Endometrium (tissue), 2 donors: ENCODE data around the gene TRIM29.

Source experiments
- FAIRE-seq: peaks from 2 replicates; lab custom pipeline; 2012; peaks lifted over from hg19 to GRCh38; lab: Jason Lieb, UNC
- donor health status: control.
- donor health status: control.

The TRIM29 gene

DNA sequence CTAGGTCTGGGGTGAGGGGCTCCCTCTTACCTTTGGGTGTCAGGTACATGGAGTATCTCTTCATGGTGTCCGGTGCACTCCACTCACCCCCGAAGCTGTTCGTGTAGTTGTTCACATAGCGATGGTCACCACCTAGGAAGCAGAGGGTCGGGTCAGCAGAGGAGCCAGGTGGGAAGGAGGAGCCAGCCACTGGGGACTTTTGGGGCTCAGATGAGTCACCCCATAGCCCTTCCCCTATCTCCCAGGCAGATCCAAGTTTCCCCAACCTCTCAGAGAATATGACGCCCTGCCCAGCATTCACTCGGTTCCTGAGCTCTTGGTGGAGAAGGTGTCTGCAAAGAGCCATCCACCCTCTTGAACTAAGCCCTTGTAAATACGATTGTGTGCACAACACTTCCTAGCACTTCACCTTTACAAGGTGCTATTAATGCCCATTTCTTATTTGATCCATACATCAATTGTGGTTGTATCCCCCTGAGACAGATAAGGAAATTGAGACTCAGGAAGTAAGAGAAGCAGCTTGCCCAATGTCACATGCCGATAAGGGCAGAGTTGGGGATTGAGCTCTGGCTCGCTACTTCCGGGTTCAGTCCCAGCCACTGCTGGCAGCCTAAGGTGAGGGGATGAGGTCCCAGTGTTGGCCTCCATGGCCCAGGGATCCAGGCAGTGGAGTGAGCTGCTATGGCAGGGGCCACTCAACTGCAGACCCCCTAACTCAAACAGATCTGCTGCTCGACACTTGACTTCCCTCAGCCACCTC is 14.8 kb downstream of the TRIM29 start:
- no peak for FAIRE-seq

DNA sequence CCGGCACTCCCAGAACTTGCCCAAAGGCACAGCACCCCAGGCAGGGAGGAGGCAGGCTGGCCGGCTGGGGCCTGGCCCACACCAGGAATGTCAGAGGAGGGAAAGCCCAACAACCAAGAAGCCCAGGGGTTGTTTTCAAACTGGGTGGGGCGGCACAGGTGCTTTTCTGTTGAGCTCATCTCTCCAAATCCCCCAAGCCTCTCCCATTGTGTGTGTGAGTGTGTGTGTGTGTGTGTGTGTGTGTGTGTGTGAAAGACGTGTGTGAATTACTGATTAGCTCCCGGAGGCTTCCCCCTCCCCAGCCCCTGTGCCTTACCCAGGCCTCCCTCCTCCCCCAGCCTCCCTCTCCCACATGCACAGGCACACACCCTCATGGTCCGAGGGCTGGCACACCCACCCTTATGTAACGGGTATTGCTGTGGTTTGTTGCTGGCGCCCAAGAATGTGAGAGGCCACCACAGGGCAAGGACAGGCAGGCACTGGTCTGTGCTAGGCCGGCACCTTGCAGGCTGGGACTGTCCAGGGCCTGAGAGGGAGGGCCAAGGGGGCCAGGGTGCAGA is 15.9 kb downstream of the TRIM29 start:
- no peak for FAIRE-seq

DNA sequence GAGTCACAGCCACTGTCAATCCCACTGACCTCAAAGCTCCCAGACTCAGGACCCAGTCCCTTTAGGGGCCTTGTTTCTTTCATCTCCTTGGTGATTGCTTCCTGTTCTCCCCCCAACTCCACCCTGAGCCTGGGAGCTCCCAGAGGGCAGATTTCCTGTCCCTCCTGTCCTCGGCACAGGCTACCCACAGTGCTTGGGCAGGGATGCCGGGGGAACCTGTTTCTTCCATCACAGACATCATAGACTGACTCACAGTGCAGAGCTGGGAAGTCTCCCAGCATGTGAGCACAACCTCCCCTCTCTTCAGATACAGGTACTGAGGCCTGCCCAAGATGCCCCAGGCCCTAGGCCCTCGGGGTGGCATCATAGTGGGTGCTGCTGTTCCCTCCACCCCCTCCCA is 16.6 kb downstream of the TRIM29 start:
- no peak for FAIRE-seq

DNA sequence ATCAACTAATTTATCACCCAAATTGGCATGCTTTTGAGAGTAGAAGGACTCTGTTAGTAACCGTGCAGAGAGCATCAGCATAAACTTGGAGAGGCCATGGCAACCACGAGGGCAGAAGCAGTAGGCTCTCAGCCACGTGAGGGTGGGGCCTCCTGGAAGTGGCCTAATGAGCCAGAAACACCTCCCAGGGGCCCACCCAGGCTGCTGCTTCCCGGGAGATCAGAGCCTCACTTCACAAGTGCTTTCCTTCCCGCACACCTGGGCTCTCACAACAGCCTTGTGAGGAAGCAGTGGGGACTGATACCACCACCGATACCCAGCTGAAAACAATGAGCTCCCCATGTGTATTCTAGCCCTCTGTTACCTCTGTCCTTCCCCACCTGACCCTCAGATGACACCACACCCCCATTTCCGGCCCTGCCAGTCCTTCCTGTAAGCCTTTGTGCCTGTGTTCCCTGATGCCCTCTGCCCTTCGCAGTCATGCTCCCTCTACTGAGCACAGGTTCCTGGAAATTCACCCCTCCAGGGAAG is 17.0 kb downstream of the TRIM29 start:
- FAIRE-seq, result no peak

DNA sequence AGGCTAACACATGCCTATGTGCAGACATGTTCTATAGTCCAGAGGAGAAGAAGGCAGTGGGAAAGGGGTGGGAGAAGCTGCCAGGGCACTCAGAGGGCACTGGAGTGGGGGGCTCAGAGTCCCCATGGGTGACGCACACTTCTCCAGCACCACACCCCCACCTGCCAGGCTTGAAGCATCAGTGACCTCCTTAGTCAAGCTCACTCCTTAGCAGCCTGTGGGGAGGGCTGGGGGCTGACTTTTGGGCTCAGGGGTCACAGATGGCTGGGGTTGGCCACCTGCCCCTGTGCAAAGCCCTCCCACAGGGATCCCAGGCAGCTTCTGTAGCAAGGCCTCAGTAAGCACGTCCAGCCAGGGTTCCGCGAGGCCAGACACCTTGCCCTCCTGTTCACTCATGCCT is 18.8 kb downstream of the TRIM29 start:
- FAIRE-seq, result no peak

DNA sequence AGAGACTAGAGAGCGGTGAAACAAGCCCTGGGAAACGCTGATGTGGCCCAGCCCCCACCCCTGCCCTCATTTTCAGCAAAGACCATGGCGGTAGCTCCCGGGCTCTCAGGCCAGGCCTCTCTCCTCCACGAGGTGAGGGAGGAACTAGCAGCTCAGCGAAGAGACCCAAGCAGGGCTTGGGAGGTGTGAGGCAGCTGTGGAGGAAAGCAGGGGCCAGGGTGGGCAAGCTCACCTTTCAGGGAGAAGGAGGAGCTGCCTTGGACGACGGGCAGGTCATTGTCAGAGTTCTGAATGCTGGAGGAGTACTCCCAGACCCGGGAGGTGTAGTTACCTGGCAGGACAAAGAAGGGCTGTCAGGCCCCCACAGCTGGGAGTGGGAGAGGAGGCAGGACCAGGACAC is 19.9 kb downstream of the TRIM29 start:
- no peak for FAIRE-seq

DNA sequence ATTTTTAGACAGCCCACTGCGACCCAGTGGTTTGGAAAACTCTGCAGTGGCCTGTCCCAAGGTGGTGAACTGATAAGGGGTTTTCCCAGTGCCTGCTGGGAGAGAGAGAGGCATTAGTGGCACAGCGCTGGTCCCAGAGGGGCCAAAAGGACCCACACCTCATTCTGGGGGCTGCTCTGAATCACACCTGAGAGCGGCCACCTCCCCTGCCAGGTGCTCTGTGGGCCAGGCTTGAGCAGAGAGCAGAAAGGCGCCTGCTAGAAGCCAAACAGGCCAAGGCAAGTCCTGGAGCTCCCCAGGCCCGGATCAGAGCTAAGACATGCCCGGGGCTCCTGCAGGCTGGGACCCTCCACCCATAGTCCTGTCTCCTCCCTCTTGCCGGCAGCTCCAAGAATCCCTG is 20.9 kb downstream of the TRIM29 start:
- FAIRE-seq, result no peak

DNA sequence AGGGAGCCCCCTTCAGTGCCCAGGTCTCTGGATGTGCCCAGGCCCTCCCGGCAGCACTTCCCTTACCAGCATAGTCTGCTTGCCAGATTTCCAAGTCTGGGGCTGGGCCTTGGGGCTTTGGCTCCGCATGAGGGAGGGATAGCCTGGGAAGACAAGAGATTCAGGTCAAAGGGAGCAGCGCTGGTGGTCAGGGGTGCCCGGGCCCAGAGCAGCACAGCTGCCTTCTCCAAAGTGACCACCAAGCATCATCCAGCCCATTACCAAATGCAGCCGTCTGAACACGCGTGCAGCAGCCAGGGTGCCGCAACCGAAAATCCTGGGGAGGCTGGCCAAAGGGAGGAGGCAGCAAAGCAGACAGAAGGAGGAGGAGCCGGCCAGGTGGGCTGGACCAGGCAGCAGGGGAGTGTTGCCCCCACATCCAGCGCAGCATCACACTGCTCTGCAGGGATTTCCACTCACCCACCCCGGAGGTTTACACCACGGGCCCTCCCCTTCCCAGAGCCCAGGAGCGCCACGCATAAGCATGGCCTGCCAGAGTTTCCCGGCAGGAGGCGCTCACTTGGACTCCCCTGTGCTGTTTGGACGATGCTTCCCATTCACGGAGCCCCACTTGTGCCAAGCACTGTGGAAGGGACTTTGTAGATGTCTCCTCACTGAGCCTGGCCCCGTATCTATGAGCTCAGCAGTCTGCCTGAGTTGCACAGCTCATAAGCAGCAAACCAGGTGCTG is 22.5 kb downstream of the TRIM29 start:
- no peak for FAIRE-seq

DNA sequence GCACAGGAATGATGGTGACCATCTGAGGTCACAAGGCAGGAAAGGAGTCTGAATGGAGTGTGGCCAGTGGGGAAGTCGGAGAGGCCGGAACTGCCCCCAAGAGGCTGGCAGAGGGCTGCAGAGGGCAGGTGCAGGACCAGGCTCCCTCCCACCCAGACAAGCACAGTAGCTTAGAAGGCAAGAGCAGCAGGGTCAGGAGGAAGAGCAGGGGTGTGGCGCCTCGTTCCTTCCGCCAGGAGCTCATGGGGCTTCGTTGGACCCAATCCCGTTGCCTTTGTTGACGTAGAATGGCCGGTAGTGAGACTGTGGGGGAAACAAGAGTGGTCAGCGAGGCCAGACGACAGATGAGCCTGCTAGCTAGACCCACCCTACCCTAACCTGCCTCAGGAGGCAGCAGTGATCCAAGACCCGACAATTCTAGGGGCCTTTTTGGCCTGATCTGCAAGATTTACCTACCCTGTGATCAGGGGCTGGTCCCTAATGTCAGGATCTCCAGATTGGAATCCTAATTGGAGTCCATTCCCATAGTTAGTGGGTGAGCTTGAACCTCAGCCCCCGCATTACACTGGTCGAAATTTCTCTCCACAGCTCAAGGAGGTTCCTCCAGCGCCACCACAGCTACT is 25.6 kb downstream of the TRIM29 start:
- no peak for FAIRE-seq

DNA sequence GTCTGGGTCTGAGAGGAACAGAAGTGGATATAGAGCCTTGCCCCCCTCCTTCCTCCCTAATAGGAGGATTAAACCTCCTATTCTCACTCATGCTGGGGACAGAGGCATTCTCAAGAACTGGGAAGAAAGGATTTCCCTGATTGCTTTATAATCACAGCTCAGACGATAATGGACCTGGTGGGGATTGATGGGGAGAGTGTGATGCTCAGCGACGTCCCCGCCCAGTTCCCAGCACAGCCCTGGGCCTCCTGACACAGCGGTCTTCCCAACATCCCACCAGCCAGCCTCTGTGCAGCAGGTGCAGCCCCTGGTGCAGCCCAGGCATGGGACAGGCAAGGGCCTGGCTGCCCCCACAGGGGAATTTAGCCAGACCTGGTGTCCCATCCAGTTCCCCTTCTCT is 28.4 kb downstream of the TRIM29 start:
- FAIRE-seq, result no peak

DNA sequence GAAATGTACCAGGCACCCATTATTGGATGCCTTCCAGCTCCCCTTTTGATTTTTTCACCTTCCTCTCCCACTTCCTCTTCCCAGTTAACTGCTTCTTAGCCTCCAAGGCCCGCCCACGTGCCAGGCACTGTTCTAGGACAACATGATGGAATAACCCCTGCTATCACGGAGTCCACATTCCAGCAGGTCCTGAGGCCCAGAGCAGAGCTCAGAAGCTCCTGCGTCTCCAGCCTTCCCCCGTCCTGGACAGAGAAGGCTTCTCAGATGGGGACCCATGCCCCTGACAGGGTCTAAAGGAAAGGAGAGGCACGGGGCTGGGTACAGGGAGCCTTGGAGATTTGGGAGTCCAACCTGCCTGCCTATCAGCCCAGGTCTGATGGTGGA is 29.1 kb downstream of the TRIM29 start:
- FAIRE-seq, result no peak

DNA sequence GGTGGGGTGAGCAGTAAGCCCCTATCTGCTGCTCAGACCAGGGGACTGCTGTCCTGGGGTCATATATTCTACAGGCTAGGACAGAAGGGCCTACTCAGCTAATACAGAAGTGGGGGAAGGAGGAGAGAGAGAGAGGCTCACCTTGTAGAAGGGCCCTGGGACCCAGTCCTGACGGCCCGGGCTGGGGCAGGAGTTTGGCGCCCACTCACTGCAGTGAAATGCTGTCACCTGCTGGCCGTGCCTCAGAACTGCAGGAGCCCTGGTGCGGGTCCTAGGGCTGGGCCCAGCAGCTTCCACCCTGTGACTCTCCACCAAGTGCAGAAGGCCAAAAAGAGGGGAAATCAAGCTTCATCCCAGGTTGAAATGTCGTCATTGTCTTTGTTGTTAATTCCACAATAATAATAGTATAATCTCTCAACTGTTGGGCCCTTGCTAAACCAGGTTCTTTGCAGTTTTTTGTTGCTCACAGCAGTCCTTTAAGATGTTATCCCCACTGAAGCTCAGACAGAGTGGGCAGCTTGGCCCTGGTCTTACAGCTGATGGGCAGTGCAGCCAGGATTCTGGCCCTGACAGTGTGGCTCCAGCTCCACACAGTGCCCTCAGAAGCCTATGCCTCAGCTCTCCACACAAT is 29.6 kb downstream of the TRIM29 start:
- FAIRE-seq, result no peak

DNA sequence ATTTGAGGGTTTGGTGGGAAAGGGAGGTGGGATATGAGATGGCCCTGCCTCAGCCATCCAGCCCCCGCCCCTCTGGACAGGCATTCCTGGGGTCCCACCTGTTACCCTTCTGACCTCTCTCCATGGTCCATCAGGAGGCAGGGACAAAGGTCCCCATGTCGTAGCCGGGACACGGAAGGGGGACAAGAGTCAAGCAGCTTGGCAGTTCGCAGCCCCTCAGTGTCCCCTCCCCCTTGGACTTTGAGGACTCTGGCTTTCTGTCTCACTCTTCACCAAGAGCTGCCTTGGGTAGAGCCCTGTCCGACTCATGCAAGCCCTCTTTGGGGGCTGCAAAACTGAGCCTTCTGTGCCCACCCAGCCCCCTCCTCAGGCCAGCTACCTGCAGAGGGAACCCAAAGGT is 30.2 kb downstream of the TRIM29 start:
- no peak for FAIRE-seq

DNA sequence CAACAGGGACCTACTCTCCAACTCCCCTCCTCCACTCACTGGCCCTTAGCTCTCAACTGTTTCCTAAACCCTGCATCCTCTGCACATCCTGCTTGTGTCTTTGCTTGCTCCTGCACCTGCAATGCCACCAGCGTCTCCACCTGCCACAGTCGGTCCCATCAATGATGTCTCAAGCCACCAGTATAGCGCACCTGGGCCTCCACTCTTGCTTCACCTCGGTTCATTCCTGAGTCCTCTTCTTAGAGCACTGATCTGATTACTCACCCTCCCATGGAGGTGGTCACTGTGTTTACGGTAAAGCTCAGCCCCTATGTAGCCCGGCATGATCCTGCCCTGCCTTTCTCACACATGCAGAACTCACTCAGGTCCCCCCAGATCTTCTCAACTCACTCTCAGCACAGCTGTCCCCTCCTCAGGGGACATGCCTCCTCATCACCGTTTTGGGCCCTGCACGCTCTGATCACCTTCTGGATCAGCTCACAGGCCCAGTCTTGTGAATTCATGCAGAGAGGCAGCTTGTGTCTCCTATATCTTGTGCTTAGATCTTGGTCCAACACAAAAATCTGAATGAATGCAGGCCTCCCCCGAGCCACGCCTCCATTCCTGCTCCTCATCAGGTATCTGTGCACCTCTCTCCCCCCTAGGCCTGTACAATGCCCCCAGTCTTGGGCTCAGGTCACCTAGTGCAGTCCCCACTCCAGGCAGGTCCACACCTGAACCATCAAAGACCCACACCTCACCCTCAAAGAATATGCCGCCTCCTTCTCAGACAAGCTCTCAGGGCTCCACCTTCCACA is 31.4 kb downstream of the TRIM29 start:
- no peak for FAIRE-seq

DNA sequence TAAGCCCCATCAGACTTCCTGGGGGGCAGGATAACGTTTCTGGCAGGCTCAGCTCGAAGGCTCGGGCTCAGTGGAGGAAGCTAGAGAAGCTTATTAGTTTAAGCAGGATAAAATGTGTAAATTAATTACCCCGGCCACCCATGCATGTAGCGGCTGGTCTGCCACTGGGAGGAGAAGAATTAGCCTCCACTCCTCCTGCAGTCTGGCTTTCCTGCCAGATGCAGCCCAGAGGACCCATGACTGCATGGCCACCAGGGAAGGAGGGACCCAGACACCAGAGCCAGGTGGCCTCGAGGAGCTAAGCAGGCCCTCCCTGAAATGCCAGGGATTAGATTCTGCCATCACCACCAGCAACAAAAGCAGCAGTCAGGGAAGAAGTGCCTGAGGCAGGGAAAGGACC is 32.3 kb downstream of the TRIM29 start:
- FAIRE-seq, result no peak

DNA sequence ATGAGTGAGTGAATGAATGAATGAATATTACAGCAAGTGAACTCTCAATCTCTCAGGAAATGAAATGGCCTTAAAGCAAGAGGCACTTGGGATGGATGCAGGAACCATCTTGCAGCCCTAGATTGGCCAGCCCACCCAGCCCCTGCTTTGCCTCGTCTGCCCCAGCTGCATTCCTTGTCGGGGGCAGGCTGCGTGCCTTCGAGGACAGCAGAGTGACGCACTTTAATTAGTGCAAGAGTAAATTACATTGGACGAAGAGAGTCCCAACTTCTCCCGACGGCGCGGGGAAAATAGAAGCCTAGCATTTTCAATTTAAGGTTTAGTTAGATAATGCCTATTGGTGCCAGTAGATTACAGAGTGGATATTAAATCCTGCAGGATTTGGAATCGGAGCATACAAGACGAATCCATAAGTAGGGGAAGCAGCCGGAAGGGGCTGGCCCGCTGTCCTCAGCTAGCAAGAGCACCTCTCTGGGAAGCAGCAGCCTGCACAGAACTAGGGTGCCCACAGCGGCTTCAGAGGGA is 33.8 kb downstream of the TRIM29 start:
- no peak for FAIRE-seq

DNA sequence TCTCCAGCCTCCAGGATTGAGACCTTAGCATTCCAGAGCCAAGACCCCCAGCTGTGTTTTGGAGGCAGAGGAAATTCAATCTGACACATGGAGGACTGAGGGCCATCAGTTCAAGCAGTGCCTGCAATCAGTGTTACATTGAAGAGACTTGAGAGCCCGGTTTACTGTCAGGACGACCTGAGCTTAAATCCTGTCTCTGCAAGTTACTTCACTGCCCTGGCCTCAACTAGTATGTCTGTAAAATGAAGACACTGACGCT is 35.1 kb downstream of the TRIM29 start:
- no peak for FAIRE-seq

DNA sequence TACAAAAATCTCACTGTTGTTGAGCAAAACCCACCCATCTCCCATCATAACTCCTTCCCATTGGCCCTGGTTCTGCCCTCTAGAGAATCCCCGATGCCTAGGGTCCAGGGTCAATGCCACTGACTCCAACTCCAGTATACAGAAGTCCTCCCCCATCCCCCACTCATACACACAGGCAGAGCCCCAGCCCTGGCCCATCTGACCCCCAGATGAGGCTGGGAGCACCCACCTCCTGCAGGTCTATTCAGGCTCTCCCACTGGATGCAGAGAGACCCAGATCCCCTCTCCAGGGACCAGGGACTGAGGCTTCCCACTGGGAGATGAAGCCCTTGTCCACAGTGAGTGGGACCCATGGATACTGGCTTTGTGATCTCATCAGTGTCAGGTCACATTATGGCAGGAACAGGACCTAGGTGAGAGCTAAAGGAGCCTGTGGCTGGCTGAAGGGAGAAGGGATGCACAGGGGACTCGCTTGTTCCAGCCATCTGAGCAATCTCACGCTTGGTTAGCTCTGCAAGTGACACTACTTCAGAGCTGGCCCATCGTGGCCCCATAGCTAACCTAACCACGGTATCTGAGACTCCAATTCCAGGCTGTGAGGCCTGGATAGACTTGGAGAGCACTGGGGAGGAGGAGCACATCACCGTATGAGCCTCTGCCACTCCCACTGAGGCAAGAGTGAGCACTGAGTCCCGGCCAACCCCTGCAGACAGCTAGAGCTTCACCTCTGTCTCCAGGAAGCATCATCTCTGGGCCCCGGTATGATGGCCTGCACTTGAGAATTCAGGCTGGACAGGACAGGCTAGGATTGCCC is 35.7 kb downstream of the TRIM29 start:
- no peak for FAIRE-seq

DNA sequence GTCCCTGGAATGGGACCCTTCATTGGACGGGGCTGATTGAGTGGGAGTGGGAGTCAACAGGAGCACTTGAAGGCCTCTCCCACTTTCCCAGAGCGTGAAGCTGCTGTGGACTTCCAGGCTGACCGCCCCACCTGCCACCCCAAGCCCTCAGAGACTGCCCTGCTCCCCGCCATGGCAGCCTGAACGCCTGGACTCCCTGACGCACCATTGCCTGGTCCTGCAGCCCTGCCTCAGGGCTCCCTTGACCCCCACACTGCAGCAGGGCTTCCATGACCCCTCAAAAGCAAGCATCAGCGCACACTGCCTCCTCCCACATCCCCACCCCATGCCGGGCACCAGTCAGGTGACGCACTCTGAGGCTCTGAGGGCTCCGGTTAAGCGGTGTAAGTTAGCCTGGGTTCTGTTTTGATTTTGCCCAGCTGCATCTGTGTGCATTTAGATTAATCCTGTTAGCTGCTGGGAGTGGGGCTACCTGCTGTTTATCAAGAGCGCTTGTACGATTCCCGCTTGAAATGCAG is 39.4 kb downstream of the TRIM29 start:
- no peak for FAIRE-seq

DNA sequence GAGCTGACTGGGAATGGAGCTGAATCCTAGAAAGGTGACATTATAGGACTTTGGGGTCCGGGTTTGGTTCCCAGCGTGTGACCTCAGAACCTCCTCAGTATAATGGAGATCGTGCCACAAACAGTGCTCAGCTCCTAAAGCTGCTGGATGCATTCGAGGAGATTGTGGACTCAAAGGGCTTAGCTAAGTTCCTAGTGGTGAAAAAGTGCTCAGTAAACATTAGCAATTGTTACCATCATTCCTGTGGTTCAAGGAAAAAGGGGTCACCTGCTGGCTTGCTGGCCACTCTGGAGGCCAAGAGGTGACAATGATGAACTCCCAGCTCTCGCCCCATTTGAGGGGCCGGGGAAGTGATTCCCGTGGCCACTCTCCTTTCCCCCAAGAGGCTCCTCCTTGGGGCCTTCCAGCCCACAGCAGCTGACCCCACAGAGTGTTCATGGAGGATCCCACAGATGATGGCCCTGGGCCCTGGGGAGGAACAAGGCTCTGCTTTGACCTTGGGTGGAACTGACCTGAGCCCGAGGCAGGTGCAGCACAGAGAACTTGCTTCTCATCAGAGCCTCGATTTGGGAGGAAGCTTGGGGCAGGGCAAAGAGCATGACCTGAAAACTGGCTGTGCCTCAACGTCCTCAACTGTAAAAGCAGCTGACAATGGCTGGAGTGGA is 40.1 kb downstream of the TRIM29 start:
- no peak for FAIRE-seq
